ENCODE results near the gene ATXN7L1.
A peak's percentile ranks its signal among the peaks of the same experiment; 100 is the strongest.

The ATXN7L1 gene

DNA sequence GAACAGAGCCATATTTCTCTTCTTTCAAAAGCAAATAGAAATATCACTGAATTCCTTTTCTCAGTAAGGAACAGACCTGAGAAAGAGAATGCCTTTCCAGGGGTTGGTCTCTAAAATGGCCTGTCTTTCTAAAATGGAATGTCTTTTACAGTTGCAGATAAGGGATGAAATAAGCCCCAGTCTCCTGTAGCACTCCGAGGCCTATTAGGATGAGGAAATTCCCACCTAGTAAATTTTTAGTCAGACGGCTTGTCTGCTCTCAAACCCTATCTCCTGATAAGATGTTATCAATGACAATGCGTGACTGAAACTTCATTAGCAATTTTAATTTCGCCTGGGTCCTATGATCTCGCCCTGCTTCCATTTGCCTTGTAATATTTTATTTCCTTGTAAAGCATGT lies 292.2 kb downstream of the ATXN7L1 start:
- DNase-seq (ENCODE audit: low spot score): no peak

DNA sequence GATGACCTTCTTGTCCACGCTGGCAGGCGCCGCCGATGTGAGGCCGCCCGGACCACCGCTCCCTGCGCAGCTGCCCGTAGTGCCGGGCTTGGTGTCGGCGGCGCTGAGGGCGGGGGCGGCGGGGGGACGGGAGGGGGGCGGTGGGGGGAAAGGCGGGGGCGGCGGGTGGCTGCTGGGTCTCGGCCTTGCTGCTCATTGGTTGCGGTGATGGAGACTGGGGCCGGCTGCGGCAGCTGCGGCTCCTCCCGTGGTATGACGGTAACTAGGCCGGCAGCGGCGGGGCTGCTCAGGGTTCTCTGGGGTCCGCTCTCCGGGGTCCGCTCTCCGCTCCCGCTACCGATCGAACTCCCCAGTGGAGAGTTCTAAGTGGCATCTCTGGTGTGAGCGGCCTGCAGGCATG lies 293.3 kb downstream of the ATXN7L1 start:
- DNase-seq (ENCODE audit: low spot score): no peak

DNA sequence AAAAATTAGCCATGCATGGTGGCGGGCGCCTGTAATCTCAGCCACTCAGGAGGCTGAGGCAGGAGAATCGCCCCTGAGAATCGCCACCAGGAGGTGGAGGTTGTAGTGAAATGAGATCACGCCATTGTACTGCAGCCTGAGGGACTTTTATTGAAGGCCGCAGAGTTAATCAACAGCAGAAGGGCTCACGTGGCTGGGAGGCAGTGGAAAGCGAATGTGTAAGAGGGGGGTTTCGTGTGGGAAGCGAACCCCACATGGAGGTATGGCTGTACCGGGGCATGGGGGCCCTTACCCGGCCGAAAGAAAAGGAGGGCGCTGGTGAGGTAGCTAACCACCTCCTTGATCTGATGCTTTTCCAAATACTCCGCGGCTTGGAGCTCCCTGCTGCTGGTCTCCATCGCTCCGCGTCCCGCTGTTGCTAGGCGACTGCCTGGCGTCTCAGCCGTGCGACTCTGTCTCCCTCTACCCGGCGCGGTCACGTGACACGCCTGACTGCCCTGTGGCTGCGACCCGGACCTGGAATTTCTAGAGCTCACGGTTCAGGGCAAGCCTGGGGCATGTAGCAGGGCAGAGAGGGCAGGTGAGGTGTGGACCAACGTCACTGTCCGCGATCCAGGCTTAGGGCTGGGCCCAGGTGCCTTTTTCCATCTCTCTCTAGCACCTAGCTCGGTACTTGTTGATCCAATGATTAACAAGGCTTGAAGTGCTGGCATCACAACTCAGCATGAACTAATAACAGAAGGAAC lies 295.2 kb downstream of the ATXN7L1 start, which contains the start of gene EFCAB10:
Gene EFCAB10, minus strand, starts transcription at position 428 of the 746 bp plus-strand sequence. Its CDS starts 30 bp downstream, at position 398.
- DNase-seq (ENCODE audit: low spot score): peak; percentile 68

DNA sequence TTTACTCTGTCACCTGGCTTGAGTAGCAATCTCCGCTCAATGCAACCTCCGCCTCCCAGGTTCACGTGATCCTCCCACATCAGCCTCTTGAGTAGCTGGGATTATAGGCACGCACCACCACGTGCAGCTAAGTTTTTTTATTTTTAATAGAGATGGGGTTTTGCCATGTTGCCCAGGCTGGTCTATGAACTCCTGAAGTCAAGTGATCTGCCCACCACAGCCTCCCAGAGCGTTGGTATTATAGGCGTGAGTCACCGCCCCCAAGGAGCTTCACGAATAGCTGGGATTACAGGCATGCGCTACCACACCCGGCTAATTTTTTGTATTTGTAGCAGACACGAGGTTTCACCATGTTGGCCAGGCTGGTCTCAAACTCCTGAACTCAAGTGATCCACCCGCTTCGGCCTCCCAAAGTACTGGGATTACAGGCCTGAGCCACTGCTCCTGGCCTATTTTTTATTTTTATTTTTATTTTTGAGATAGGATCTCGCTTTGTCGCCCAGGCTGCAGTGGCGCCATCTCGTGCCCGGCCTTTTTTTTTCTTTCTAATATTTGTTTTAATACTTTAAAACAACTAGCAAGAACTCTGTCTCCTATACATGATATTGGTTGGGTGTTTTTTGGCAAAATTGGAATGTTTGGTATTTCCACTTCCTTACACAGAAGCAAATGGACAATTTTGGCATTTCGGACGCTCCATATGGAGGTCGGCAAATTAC lies 296.2 kb downstream of the ATXN7L1 start:
- peak; percentile 42 for DNase-seq (ENCODE audit: low spot score)

DNA sequence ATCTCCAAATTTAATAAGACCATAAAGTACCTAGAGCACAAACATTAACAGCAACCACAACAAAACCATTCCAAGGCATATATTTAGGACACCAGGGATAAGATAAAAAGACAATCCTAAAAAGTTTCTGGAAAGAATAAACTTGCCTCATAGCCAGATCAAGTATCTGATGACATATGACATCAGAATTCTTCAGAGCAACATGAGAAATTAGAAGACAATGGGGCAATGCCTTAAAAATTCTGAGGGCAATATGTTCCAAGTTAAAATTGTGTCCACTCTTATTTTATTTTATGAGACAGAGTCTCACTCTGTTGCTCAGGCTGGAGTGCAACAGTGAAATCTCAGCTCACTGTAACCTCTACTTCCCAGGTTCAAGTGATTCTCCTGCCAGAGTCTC lies 297.9 kb downstream of the ATXN7L1 start:
- no peak for DNase-seq (ENCODE audit: low spot score)

DNA sequence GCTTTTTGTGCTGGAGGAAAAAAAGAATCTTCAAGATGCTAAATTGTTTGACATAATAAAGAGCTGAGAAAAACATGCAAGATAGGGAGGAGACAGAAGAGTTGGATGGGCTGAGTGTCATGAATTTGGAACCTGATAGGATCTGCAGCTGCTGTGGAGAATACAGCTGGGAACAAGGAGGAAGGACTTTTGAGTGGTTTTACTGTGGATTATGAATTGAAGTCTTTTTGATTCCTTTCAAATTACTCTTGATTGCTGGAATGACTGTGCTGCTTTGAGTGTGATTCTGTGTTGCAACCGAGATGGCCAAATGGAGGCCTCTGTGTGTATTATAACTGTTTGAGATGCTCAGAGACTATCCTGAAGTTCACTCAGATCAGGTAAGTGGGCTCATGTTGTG lies 299.1 kb downstream of the ATXN7L1 start:
- no peak for DNase-seq (ENCODE audit: low spot score)

DNA sequence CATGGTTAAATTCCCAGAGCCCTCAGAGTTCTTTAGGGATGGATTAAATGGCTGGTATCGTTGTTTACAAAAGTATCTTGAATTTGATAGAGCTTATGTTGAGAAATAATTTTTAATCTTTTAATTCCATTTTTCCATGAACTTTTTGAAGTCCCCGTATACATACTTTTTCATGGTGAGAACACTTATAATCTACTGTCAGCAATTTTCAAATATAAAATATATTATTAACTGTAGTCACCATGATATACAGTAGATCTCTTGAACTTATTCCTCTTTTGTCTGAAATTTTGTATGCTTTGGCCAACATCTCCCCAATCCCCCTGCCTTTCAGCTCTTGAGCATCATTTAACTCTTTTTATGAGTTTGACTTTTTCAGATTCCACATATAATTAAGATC lies 304.5 kb downstream of the ATXN7L1 start:
- no peak for DNase-seq (ENCODE audit: low spot score)

DNA sequence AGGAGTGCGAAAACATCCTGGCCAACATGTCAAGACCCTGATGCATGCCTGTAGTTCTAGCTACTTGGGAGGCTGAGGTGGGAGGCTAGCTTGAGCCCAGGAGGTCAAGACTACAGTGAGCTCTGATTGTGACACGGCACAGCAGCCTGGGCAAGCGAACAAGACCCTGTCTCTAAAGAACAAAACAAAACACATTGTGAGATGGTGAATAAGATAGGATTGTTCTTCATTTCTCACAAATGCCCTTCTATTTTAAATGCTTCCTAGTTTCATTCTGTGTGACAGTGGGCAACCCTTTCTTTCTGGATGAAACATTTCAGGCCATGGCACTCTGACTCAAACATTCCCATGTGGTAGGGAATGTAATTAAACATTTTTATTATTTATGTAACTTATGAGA lies 308.6 kb downstream of the ATXN7L1 start:
- DNase-seq (ENCODE audit: low spot score): no peak

DNA sequence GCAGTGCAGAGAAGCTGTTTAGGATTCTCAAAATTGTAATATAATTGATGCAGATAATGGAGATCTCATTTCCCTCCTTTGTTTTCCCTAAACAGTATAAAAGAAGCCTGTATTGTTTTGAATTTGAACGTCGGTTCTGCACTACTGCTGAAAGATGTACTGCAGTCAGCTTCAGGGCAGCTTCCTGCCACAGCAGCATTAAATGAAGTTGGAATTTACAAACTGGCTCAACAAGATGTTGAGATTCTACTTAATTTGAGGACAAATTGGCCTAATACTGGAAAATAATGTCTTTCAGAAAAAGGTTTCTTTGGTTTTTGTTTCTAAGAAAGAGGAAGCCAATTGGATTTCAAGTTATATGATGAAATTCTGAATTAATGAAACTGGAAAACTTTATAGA lies 309.4 kb downstream of the ATXN7L1 start:
- no peak for DNase-seq (ENCODE audit: low spot score)

DNA sequence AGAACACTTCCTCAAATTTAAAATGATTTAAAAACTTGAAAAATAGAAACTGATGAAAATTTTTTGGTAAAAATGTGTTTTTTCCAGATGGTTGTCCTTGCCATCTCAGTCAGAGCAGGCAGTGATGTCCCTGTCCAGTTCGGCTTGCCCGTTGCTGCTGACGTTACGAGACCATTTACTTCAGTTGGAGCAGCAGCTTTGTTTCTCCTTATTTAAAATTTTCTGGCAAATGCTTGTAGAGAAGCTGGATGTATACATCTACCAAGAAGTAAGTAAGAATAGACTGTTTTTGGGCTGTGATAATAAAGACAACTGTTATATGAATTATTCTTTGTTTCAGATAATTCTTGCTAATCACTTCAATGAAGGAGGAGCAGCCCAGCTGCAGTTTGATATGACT lies 311.2 kb downstream of the ATXN7L1 start:
- DNase-seq (ENCODE audit: low spot score): no peak

DNA sequence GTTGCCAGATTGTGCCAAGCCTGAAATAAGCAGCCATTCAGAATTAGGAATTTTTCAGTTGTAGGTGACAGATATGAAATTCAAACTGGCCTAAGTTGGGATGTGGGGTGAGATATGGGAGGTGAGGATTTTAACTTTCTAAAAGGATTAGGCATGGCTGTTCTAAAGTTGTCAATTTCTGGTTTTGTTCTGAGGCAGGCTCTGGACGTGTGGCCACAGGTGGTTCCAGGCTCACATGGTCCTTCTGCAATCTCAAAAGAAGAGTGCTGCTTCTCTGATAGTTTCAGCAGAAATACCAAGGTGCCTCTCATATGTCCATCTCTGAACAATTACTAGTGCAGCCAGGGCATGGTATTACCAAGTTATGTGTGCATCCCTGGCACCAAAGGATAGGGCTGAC lies 316.5 kb downstream of the ATXN7L1 start:
- DNase-seq (ENCODE audit: low spot score): no peak

Measured in putamen (tissue), 1 donor.